ENCODE measurements around the gene ZBTB40. TPM values are rescaled to one million over a fixed set of nuclear protein-coding genes. Genes with fewer than 3 reads are reported as not detected.

Gene ZBTB40
- total and polyA plus RNA-seq, 2 of the 13 experiments (the other 11 are each of a cell fraction or from before 2014, with no cell fraction given) = 8.8 to 16.5 TPM

DNA sequence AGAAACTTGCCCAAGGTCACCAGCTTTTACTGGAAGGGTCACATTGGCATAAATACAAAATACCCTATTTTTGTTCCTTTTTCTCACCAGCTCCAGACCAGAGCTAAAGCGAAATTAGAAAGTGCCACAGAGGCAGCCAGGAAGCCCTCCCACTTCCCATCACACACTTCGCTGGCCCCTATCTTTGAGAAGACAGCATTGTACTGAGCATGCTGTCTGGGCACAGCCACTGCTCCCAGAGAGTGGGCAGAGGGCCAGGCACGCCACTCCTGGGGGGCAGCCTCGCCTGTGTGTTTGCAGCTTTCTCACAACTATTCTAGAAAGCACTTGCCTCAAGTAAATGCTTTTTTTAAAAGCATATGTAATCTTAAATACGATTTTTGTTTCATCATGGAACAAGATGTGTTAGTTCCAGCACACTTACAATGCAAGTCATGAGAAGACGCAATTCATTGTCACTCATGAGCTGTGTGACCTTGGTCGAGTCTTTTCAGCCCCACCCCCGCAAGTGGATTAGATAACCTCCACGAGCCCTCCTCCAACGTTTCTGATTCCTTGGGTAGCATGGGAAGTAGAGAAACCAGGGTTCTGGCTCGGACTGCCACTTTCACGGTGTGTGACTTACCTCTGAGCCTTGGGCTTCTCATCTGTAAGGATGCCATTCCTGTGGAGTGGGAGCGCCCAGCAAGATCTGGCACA is 85.9 kb downstream of the ZBTB40 start (continued):
- TF ChIP-seq CHD2 (IDR thresholded peaks at IDR 0.05; ENCODE audit: low read depth, low read length) (no peak), ZNF556 (CRISPR knock-in tag; IDR thresholded peaks at IDR 0.05; ENCODE audit: borderline replicate concordance) (no peak), ZNF570 (CRISPR knock-in tag; IDR thresholded peaks at IDR 0.05; ENCODE audit: borderline replicate concordance) (no peak), YEATS4 (CRISPR knock-in tag; IDR thresholded peaks at IDR 0.05; ENCODE audit: borderline replicate concordance) (no peak)
- TF ChIP-seq, protein P1, sequence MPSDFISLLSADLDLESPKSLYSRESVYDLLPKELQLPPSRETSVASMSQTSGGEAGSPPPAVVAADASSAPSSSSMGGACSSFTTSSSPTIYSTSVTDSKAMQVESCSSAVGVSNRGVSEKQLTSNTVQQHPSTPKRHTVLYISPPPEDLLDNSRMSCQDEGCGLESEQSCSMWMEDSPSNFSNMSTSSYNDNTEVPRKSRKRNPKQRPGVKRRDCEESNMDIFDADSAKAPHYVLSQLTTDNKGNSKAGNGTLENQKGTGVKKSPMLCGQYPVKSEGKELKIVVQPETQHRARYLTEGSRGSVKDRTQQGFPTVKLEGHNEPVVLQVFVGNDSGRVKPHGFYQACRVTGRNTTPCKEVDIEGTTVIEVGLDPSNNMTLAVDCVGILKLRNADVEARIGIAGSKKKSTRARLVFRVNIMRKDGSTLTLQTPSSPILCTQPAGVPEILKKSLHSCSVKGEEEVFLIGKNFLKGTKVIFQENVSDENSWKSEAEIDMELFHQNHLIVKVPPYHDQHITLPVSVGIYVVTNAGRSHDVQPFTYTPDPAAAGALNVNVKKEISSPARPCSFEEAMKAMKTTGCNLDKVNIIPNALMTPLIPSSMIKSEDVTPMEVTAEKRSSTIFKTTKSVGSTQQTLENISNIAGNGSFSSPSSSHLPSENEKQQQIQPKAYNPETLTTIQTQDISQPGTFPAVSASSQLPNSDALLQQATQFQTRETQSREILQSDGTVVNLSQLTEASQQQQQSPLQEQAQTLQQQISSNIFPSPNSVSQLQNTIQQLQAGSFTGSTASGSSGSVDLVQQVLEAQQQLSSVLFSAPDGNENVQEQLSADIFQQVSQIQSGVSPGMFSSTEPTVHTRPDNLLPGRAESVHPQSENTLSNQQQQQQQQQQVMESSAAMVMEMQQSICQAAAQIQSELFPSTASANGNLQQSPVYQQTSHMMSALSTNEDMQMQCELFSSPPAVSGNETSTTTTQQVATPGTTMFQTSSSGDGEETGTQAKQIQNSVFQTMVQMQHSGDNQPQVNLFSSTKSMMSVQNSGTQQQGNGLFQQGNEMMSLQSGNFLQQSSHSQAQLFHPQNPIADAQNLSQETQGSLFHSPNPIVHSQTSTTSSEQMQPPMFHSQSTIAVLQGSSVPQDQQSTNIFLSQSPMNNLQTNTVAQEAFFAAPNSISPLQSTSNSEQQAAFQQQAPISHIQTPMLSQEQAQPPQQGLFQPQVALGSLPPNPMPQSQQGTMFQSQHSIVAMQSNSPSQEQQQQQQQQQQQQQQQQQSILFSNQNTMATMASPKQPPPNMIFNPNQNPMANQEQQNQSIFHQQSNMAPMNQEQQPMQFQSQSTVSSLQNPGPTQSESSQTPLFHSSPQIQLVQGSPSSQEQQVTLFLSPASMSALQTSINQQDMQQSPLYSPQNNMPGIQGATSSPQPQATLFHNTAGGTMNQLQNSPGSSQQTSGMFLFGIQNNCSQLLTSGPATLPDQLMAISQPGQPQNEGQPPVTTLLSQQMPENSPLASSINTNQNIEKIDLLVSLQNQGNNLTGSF (CRISPR knock-in tag; IDR thresholded peaks at IDR 0.05) = no peak

DNA sequence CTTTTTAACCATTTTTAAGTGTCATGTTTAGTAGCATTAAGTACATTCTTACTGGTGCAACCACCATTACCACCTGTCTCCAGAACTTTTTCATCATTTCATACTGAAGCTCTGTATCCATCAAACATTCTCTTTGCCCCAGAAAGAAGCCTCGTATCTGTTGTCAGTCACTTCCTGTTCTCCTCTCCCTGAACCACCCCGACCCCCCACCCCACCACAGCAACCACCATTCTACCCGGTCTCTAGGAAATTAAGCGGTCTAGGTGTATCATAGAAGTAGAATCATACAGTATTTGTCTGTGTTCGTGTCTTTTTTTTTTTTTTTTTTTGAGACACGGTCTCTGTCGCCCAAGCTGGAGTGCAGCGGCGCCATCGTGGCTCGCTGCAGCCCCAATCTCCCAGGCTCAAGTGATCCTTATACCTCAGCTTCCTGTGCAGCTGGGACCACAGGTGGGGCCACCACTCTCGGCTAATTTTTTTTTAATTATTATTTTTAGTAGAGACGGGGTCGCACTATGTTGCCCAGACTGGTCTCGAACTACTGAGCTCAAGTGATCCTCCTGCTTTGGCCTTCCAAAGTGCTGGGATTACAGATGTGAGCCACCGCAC is 88.0 kb downstream of the ZBTB40 start:
- no peak overlapping the region for H3K9ac ChIP-seq (ENCODE audit: insufficient read depth, low read depth, low read length)
- FAIRE-seq (no peak), ATAC-seq (no peak), DNase-seq (ENCODE audit: low spot score) (no peak)
- in situ Hi-C loops (cut with HindIII; ENCODE audit: extremely low pct_ligation_motif_present, low pct_unique_long_range_greater_than_20kb) = no loop called here
- H4K20me1 ChIP-seq (ENCODE audit: insufficient read depth, low read length) = no peaks in the 10 kb centered on the region
- CTCF ChIA-PET (ENCODE audit: low intra/inter-chr PET ratio, low total read pairs) = no interaction called here
- H3K79me2 ChIP-seq (ENCODE audit: insufficient read depth, low read length) = no peaks in the 10 kb centered on the region
- H3K27me3 ChIP-seq (ENCODE audit: control insufficient read depth in 1 of 2, insufficient read depth in 2 of 2, low read length in 2 of 2) = peaks cover 0 to 5% of the 10 kb centered on the region in 2 experiments; a peak in 3 of 5 replicates
- intact Hi-C loops (cut with micrococcal nuclease; ENCODE audit: unreplicated experiment) = no loop called here
- no peaks in the 10 kb centered on the region for H3K36me3 ChIP-seq (replicated peaks in 1 of 2; ENCODE audit: control insufficient read depth in 1 of 2, insufficient read depth in 2 of 2, low read length in 2 of 2)
- WGBS (ENCODE audit: low lambda C conversion rate) = 57% methylated on average over 16 of the region's 16 CpGs
- no peak overlapping the region for H3K27ac ChIP-seq (ENCODE audit: extremely low read length, insufficient read depth, low read length)
- POLR2A ChIA-PET = no interaction called here
- peaks cover 11% of the 10 kb centered on the region for H3K4me1 ChIP-seq (ENCODE audit: insufficient read depth, low read length)
- no TSS peak for BruUV-seq (replicated peaks)
- H2AFZ ChIP-seq (ENCODE audit: low read length) = no peak overlapping the region
- no peaks in the 10 kb centered on the region for H3K9me3 ChIP-seq (ENCODE audit: low read length)
- H3K4me2 ChIP-seq (ENCODE audit: low read depth, low read length) = no peak overlapping the region
- no peak overlapping the region for H3K4me3 ChIP-seq (replicated peaks in 1 of 3; ENCODE audit: insufficient read depth in 1 of 3, low read depth in 2 of 3, low read length in 3 of 3)
- TF ChIP-seq, protein P2, sequence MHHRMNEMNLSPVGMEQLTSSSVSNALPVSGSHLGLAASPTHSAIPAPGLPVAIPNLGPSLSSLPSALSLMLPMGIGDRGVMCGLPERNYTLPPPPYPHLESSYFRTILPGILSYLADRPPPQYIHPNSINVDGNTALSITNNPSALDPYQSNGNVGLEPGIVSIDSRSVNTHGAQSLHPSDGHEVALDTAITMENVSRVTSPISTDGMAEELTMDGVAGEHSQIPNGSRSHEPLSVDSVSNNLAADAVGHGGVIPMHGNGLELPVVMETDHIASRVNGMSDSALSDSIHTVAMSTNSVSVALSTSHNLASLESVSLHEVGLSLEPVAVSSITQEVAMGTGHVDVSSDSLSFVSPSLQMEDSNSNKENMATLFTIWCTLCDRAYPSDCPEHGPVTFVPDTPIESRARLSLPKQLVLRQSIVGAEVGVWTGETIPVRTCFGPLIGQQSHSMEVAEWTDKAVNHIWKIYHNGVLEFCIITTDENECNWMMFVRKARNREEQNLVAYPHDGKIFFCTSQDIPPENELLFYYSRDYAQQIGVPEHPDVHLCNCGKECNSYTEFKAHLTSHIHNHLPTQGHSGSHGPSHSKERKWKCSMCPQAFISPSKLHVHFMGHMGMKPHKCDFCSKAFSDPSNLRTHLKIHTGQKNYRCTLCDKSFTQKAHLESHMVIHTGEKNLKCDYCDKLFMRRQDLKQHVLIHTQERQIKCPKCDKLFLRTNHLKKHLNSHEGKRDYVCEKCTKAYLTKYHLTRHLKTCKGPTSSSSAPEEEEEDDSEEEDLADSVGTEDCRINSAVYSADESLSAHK (CRISPR knock-in tag; IDR thresholded peaks at IDR 0.05; ENCODE audit: borderline replicate concordance) = no peak
- TF ChIP-seq GATAD2A (CRISPR knock-in tag; IDR thresholded peaks at IDR 0.05) (no peak), ZNF879 (CRISPR knock-in tag; IDR thresholded peaks at IDR 0.05) (no peak), HDAC2 (CRISPR knock-in tag; IDR thresholded peaks at IDR 0.05) (no peak)
- TF ChIP-seq, protein P3, sequence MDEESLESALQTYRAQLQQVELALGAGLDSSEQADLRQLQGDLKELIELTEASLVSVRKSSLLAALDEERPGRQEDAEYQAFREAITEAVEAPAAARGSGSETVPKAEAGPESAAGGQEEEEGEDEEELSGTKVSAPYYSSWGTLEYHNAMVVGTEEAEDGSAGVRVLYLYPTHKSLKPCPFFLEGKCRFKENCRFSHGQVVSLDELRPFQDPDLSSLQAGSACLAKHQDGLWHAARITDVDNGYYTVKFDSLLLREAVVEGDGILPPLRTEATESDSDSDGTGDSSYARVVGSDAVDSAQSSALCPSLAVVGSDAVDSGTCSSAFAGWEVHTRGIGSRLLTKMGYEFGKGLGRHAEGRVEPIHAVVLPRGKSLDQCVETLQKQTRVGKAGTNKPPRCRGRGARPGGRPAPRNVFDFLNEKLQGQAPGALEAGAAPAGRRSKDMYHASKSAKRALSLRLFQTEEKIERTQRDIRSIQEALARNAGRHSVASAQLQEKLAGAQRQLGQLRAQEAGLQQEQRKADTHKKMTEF (CRISPR knock-in tag; IDR thresholded peaks at IDR 0.05) = no peak
- TF ChIP-seq, protein P4, sequence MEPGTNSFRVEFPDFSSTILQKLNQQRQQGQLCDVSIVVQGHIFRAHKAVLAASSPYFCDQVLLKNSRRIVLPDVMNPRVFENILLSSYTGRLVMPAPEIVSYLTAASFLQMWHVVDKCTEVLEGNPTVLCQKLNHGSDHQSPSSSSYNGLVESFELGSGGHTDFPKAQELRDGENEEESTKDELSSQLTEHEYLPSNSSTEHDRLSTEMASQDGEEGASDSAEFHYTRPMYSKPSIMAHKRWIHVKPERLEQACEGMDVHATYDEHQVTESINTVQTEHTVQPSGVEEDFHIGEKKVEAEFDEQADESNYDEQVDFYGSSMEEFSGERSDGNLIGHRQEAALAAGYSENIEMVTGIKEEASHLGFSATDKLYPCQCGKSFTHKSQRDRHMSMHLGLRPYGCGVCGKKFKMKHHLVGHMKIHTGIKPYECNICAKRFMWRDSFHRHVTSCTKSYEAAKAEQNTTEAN (CRISPR knock-in tag; conservative IDR thresholded peaks at IDR 0.05) = no peak

All from HepG2 (cell line).